GM12878 (cell line): ENCODE data around the gene GSTM4. TPM values are rescaled to one million over a fixed set of nuclear protein-coding genes. Genes with fewer than 3 reads are reported as not detected.
A peak's percentile ranks its signal among the peaks of the same experiment; 100 is the strongest.

Experiments
- ASH2L ChIP-seq: fragments of 300-600, 200-600 bp; sonication (generic); IDR thresholded peaks from 2 replicates; pipeline ENCODE4 v1.6.1; 2017; ENCODE audit warnings: low read depth, mild to moderate bottlenecking, borderline replicate concordance
- BACH1 ChIP-seq: fragments of 450-650 bp; IDR thresholded peaks from 2 replicates; pipeline ENCODE4 v1.6.1; 2017; ENCODE audit warnings: mild to moderate bottlenecking, borderline replicate concordance
- CHD2 ChIP-seq: IDR thresholded peaks from 2 replicates; pipeline ENCODE4 v1.6.1; 2011; ENCODE audit warnings: low read depth, low read length, improper control_type of control experiment, borderline replicate concordance
- GABPA ChIP-seq: IDR thresholded peaks from 2 replicates; pipeline ENCODE4 v1.6.1; 2014; ENCODE audit warnings: antibody characterized with exemption, low read depth, mild to moderate bottlenecking, inconsistent platforms
- GATAD2B ChIP-seq: fragments of 450-650 bp; conservative IDR thresholded peaks from 2 replicates; pipeline ENCODE4 v1.6.1; 2017; ENCODE audit warnings: low read depth, mild to moderate bottlenecking, moderate library complexity
- HDAC6 ChIP-seq: fragments of 200-600 bp; sonication (generic); IDR thresholded peaks from one replicate; pipeline ENCODE4 v1.8.0; 2017; ENCODE audit warnings: antibody characterized with exemption; ENCODE audit not compliant: unreplicated experiment
- PAX8 ChIP-seq: fragments of 450-650 bp; IDR thresholded peaks from 2 replicates; pipeline ENCODE4 v1.6.1; 2017; ENCODE audit warnings: mild to moderate bottlenecking, moderate library complexity
- PBX3 ChIP-seq: IDR thresholded peaks from 2 replicates; pipeline ENCODE4 v1.6.1; 2011; ENCODE audit warnings: mild to moderate bottlenecking, low read depth, low read length, moderate library complexity; ENCODE audit not compliant: insufficient replicate concordance
- PKNOX1 ChIP-seq: fragments of 450-650 bp; IDR thresholded peaks from 2 replicates; pipeline ENCODE4 v1.6.1; 2016; ENCODE audit warnings: mild to moderate bottlenecking
- RAD51 ChIP-seq: fragments of 450-650 bp; IDR thresholded peaks from 2 replicates; pipeline ENCODE4 v1.6.1; 2016; ENCODE audit warnings: moderate library complexity, mild to moderate bottlenecking, inconsistent platforms
- SP1 ChIP-seq: IDR thresholded peaks from one replicate; pipeline ENCODE4 v1.6.1; 2011; ENCODE audit warnings: low read depth, low read length
- SPI1 ChIP-seq: IDR thresholded peaks from 2 replicates; pipeline ENCODE4 v1.6.1; 2011; ENCODE audit warnings: low read depth, mild to moderate bottlenecking, low read length, moderate library complexity, borderline replicate concordance; ENCODE audit not compliant: insufficient read depth
- TCF12 ChIP-seq: IDR thresholded peaks from 2 replicates; pipeline ENCODE4 v1.6.1; 2011; ENCODE audit warnings: low read depth, mild to moderate bottlenecking, low read length
- polyA plus RNA-seq, 11 experiments: library from polyadenylated mRNA; depleted of rRNA in 4 of 11; unstranded in 6 of 11; stranded (reverse) in 5 of 11; fragments of >200 nt; fragmentation: Nextera tagmentation in 4 of 11; fragmentation: Illumina TruSeq in 1 of 11; extraction: Ambion mirVana in 4 of 11; extraction: Trizol in 1 of 11; gene quantifications; 1 replicate in 1 of 11; 2 replicates in 10 of 11; pipeline versions ENCODE4 v1.2.1 to v1.2.3, GENCODE V29; 2011 to 2016; ENCODE audit warnings: inconsistent platforms in 2 of 11, missing spikeins in 2 of 11, low read depth in 1 of 11
- total RNA-seq, 4 experiments: library from RNA; depleted of rRNA in 3 of 4; stranded (reverse); fragments of >200 nt in 3 of 4; fragmentation: Illumina TruSeq in 1 of 4; extraction: Trizol in 1 of 4; gene quantifications; 2 replicates each; pipeline versions ENCODE4 v1.2.1 to v1.2.3, GENCODE V29; 2013 to 2021
- TF ChIP-seq, protein P1 (sequence below): fragments of 450-650 bp; formaldehyde crosslinking; IDR thresholded peaks from 2 replicates; pipeline ENCODE4 v1.5.0; 2022; ENCODE audit warnings: mild to moderate bottlenecking, missing genetic modification characterization
- TF ChIP-seq, protein P2 (sequence below): fragments of 450-650 bp; formaldehyde crosslinking; IDR thresholded peaks from 2 replicates; pipeline ENCODE4 v1.4.0; 2022; ENCODE audit warnings: mild to moderate bottlenecking, moderate library complexity
- TF ChIP-seq, protein P3 (sequence below): fragments of 450-650 bp; IDR thresholded peaks from 2 replicates; pipeline ENCODE4 v1.6.1; 2017; ENCODE audit warnings: borderline replicate concordance
- TF ChIP-seq, protein P4 (sequence below): fragments of 450-650 bp; IDR thresholded peaks from 2 replicates; pipeline ENCODE4 v1.6.1; 2018; ENCODE audit warnings: borderline replicate concordance, mild to moderate bottlenecking; ENCODE audit not compliant: partially characterized antibody

GSTM4 gene
- total and polyA plus RNA-seq, 10 of the 15 experiments (the other 5 are each of a cell fraction or from before 2014, with no cell fraction given) = 14.3 to 37.2 (median 23.0) TPM

- TF ChIP-seq, protein P1, sequence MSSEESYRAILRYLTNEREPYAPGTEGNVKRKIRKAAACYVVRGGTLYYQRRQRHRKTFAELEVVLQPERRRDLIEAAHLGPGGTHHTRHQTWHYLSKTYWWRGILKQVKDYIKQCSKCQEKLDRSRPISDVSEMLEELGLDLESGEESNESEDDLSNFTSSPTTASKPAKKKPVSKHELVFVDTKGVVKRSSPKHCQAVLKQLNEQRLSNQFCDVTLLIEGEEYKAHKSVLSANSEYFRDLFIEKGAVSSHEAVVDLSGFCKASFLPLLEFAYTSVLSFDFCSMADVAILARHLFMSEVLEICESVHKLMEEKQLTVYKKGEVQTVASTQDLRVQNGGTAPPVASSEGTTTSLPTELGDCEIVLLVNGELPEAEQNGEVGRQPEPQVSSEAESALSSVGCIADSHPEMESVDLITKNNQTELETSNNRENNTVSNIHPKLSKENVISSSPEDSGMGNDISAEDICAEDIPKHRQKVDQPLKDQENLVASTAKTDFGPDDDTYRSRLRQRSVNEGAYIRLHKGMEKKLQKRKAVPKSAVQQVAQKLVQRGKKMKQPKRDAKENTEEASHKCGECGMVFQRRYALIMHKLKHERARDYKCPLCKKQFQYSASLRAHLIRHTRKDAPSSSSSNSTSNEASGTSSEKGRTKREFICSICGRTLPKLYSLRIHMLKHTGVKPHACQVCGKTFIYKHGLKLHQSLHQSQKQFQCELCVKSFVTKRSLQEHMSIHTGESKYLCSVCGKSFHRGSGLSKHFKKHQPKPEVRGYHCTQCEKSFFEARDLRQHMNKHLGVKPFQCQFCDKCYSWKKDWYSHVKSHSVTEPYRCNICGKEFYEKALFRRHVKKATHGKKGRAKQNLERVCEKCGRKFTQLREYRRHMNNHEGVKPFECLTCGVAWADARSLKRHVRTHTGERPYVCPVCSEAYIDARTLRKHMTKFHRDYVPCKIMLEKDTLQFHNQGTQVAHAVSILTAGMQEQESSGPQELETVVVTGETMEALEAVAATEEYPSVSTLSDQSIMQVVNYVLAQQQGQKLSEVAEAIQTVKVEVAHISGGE = no peak
- TF ChIP-seq GATAD2B (peak; percentile 41), GABPA (peak; percentile 54; the same call in 1 of the 2 replicates), PBX3 (peak; percentile 31), CHD2 (peak; percentile 48; the same call in 1 of the 2 replicates), SPI1 (0 out of 2 replicates have a peak, but pooled peaks have one; percentile 19), PKNOX1 (peak; percentile 84), SP1 (peak; percentile 72), HDAC6 (no peak), TCF12 (peak; percentile 41; the same call in 1 of the 2 replicates), ASH2L (no peak), RAD51 (no peak), BACH1 (0 out of 2 replicates have a peak, but pooled peaks have one; percentile 34), PAX8 (no peak)
- TF ChIP-seq, protein P2, sequence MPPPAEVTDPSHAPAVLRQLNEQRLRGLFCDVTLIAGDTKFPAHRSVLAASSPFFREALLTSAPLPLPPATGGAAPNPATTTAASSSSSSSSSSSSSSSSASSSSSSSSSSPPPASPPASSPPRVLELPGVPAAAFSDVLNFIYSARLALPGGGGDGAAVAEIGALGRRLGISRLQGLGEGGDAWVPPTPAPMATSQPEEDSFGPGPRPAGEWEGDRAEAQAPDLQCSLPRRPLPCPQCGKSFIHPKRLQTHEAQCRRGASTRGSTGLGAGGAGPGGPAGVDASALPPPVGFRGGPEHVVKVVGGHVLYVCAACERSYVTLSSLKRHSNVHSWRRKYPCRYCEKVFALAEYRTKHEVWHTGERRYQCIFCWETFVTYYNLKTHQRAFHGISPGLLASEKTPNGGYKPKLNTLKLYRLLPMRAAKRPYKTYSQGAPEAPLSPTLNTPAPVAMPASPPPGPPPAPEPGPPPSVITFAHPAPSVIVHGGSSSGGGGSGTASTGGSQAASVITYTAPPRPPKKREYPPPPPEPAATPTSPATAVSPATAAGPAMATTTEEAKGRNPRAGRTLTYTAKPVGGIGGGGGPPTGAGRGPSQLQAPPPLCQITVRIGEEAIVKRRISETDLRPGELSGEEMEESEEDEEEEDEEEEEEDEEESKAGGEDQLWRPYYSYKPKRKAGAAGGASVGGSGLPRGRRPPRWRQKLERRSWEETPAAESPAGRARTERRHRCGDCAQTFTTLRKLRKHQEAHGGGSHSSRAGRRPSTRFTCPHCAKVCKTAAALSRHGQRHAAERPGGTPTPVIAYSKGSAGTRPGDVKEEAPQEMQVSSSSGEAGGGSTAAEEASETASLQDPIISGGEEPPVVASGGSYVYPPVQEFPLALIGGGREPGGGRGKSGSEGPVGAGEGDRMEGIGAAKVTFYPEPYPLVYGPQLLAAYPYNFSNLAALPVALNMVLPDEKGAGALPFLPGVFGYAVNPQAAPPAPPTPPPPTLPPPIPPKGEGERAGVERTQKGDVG (CRISPR knock-in tag) = no peak
- TF ChIP-seq, protein P3, sequence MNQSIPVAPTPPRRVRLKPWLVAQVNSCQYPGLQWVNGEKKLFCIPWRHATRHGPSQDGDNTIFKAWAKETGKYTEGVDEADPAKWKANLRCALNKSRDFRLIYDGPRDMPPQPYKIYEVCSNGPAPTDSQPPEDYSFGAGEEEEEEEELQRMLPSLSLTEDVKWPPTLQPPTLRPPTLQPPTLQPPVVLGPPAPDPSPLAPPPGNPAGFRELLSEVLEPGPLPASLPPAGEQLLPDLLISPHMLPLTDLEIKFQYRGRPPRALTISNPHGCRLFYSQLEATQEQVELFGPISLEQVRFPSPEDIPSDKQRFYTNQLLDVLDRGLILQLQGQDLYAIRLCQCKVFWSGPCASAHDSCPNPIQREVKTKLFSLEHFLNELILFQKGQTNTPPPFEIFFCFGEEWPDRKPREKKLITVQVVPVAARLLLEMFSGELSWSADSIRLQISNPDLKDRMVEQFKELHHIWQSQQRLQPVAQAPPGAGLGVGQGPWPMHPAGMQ = no peak
- TF ChIP-seq, protein P4, sequence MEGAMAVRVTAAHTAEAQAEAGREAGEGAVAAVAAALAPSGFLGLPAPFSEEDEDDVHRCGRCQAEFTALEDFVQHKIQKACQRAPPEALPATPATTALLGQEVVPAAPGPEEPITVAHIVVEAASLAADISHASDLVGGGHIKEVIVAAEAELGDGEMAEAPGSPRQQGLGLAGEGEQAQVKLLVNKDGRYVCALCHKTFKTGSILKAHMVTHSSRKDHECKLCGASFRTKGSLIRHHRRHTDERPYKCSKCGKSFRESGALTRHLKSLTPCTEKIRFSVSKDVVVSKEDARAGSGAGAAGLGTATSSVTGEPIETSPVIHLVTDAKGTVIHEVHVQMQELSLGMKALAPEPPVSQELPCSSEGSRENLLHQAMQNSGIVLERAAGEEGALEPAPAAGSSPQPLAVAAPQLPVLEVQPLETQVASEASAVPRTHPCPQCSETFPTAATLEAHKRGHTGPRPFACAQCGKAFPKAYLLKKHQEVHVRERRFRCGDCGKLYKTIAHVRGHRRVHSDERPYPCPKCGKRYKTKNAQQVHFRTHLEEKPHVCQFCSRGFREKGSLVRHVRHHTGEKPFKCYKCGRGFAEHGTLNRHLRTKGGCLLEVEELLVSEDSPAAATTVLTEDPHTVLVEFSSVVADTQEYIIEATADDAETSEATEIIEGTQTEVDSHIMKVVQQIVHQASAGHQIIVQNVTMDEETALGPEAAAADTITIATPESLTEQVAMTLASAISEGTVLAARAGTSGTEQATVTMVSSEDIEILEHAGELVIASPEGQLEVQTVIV = peak; percentile 41
Measured at GRCh38 chr1:109620841-109621286, 35.0 kb upstream of the GSTM4 start (continued).
